Peyer's patch (tissue), 4 donors: ENCODE results near the gene TYW1B. TPM values are rescaled to one million over a fixed set of nuclear protein-coding genes. Genes with fewer than 3 reads are reported as not detected.
"Not testable (repeated sequence)": the region's sequence is repeated elsewhere in the genome, so short reads cannot be mapped to it uniquely, and the experiment has no call there.

Experiments
- DNase-seq, 3 donors: peaks; one replicate each; pipeline ENCODE4 v3.0.0-alpha.2; 2017 to 2019
- H3K27ac ChIP-seq, 4 donors: fragments of 200-600 bp; sonication (generic); one replicate each; pipeline ENCODE4 v1.5.1; 2016 to 2019
- H3K27me3 ChIP-seq, 2 donors: fragments of 200-600 bp; sonication (generic); one replicate each; pipeline ENCODE4 v1.5.1; 2019
- H3K36me3 ChIP-seq, 3 donors: fragments of 200-600 bp; sonication (generic); one replicate each; pipeline ENCODE4 v1.5.1; 2016 to 2019
- H3K4me1 ChIP-seq, 4 donors: fragments of 200-600 bp; sonication (generic); one replicate each; pipeline ENCODE4 v1.5.1; 2016 to 2019
- H3K4me3 ChIP-seq, 4 donors: fragments of 200-600 bp; sonication (generic); 1 replicate in 3 of 4; 2 replicates in 1 of 4; pipeline ENCODE4 v1.5.1; 2016 to 2019; ENCODE audit warnings: mild to moderate bottlenecking in 1 of 4
- H3K9me3 ChIP-seq, 4 donors: fragments of 200-600 bp; sonication (generic); one replicate each; pipeline ENCODE4 v1.5.1; 2016 to 2019; ENCODE audit warnings: mild to moderate bottlenecking in 1 of 4
- CTCF ChIP-seq, 6 experiments: fragments of 450-650 bp in 4 of 6; fragments of 200-600 bp in 2 of 6; sonication (generic) in 1 of 6; IDR thresholded peaks; one replicate each; pipeline ENCODE4 v1.5.1; 2017 to 2019; ENCODE audit warnings: antibody characterized with exemption in 6 of 6, mild to moderate bottlenecking in 3 of 6, moderate library complexity in 1 of 6
- POLR2A ChIP-seq, 2 donors: fragments of 450-650 bp; IDR thresholded peaks; one replicate each; pipeline ENCODE4 v1.5.1; 2017; ENCODE audit warnings: antibody characterized with exemption in 2 of 2, mild to moderate bottlenecking in 2 of 2, moderate library complexity in 2 of 2
- total RNA-seq, 4 donors: library from RNA; depleted of rRNA; stranded (reverse); fragments of >200 nt; gene quantifications; one replicate each; pipeline ENCODE4 v1.1.0, GENCODE V29; 2016

TYW1B gene
- total RNA-seq, 4 donors from 2014 or later, result 4.9 to 50.3 (median 9.7) TPM

DNA sequence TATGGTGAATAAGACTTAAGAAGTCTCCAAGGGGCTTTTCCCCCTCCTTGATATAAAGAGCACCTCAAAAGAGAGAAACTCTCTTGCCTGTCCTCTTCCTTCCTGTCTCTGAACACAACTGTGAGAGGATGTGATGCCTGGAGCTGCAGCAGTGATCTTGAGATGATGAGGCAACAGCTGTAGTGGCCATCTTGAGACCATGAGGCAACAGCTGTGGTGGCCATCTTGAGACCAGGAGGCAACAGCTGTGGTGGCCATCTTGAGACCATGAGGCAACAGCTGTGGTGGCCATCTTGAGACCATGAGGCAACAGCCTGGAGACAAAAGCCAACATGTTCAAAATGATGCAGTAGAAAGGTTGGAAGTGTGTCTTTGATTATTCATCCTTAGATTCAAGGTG, 277.5 kb downstream of the TYW1B start:
- H3K4me3 ChIP-seq, H3K36me3 ChIP-seq, H3K4me1 ChIP-seq, H3K9me3 ChIP-seq, H3K27me3 ChIP-seq, DNase-seq, H3K27ac ChIP-seq: not testable (repeated sequence)

DNA sequence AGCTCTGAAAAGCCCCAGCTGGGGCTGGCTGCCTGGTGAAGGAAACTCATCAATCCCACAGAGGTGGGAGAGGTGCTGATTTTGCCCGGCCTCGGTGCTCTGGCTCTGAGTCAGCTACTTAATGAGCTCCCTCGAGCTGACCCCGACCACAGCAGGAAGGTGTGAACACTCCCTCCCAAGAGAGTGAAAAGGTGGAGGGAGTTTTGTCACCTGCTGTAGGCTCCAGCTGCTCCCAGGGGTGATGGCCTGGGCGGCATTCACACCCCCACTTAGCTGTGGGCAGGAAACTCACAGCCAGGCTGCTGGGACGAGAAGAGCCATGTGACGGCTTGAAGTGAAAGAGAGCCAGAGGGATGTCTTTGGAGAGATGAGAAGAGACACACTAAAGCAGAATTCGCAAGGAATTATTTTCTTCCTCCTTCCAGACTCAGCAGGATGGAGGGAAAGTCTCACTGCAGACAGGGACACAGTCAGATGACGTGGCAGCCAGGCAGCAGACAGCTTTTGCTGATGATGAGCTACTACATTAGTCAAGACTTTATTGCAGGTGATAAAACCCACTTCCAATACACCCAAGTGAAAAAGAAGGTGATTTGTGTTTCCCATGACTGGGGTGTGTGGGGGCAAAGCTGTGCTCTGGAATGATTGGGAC, 281.3 kb downstream of the TYW1B start:
- not testable (repeated sequence) for H3K27me3 ChIP-seq, H3K27ac ChIP-seq, H3K4me1 ChIP-seq, DNase-seq, H3K9me3 ChIP-seq, H3K4me3 ChIP-seq, H3K36me3 ChIP-seq

DNA sequence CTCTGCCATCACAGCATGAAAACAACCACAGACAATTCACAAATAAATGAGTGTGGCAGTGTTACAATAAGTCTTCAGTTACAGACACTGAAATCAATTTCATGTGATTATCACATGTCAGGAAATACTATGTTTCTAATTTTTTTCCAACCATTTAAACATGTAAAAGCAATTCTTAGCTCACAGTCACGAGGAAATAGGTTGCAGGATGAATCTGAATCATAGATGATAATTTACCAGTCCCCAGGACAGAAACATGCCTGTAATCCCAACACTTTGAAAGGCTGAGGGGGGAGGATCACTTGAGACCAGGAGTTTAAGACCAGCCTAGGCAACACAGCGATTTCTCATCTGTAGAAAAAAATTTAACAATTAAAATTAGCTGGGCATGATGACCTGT, 283.5 kb downstream of the TYW1B start:
- H3K9me3 ChIP-seq, H3K36me3 ChIP-seq, H3K27me3 ChIP-seq, H3K4me1 ChIP-seq, H3K27ac ChIP-seq, H3K4me3 ChIP-seq, DNase-seq: not testable (repeated sequence)

DNA sequence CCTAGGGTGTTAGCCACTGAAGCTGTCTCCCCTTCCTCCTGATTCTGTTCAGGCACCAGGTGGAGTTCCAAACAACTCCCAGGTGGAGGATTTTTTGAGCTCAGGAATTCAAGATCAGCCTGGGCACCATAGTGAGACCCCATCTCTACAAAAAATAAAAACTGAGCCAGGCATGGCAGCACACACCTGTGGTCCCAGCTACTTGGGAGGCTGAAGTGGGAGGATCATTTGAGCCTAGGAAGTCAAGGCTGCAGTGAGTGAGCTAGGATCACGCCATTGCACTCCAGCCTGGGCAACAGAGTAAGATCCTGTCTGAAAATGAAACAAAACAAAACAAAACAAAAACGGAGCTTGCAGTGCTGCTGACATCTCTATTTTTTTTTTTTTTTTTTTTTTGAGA, 287.1 kb downstream of the TYW1B start:
- DNase-seq, result no peak
- Histone ChIP-seq H3K4me3 (no peak overlapping the region), H3K27me3 (no peaks in the 10 kb centered on the region), H3K36me3 (no peaks in the 10 kb centered on the region), H3K4me1 (no peaks in the 10 kb centered on the region), H3K9me3 (no peaks in the 10 kb centered on the region), H3K27ac (no peak overlapping the region)
- no peak for TF ChIP-seq CTCF (IDR thresholded peaks at IDR 0.05)
- no peak for TF ChIP-seq POLR2A (IDR thresholded peaks at IDR 0.05)

DNA sequence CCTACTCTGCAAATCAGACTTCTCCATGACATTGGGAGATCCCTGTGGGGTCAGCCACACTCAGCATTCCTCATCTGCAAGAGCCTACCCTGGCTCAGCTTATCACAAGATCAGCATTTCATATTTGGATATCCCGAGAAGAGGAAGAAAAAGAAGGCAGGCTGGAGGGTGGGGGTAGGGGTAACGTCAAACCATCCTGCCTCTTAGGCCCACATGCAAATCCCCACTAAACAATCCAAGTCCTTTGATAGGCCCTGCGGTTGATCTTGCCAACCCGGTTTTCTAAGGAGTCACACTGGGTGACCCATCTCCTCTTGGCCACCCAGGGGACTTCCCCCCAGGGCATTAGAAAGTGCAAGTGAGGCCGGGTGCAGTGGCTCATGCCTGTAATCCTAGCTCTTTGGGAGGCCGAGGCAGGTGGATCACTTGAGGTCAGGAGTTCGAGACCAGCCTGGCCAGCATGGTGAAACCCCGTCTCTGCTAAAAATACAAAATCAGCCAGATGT, 287.8 kb downstream of the TYW1B start:
- no peak for DNase-seq
- no peak overlapping the region for H3K4me3 ChIP-seq
- H3K27me3 ChIP-seq, result no peaks in the 10 kb centered on the region
- no peaks in the 10 kb centered on the region for H3K36me3 ChIP-seq
- H3K27ac ChIP-seq, result no peak overlapping the region
- no peaks in the 10 kb centered on the region for H3K4me1 ChIP-seq
- no peak for TF ChIP-seq POLR2A (IDR thresholded peaks at IDR 0.05)
- TF ChIP-seq CTCF (IDR thresholded peaks at IDR 0.05), result no peak
- no peaks in the 10 kb centered on the region for H3K9me3 ChIP-seq

DNA sequence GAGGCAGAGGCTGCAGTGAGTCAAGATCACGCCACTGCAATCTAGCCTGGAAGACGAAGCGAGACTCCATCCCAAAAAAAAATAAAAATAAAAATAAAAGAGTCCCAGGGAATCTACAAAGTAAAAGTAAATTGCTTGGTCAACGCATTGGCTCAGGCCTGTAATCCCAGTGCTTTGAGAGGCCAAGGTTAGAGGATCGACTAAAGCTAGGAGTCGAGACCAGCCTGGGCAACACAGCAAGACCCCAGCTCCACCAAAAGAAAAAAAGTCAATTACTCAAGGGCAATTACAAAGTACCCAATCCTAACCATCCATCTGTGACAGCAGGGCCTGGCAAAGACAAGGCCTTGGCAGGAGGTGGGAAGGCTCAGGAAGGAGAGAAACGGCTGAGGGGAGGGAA, 288.3 kb downstream of the TYW1B start:
- H3K9me3 ChIP-seq, result no peaks in the 10 kb centered on the region
- no peak overlapping the region for H3K27ac ChIP-seq
- TF ChIP-seq CTCF (IDR thresholded peaks at IDR 0.05), result no peak
- no peak for TF ChIP-seq POLR2A (IDR thresholded peaks at IDR 0.05)
- H3K36me3 ChIP-seq, result no peaks in the 10 kb centered on the region
- no peak for DNase-seq
- no peaks in the 10 kb centered on the region for H3K27me3 ChIP-seq
- H3K4me3 ChIP-seq, result no peak overlapping the region
- no peaks in the 10 kb centered on the region for H3K4me1 ChIP-seq

- Histone ChIP-seq H3K9me3 (no peaks in the 10 kb centered on the region), H3K36me3 (no peaks in the 10 kb centered on the region), H3K4me1 (no peaks in the 10 kb centered on the region), H3K27me3 (no peaks in the 10 kb centered on the region), H3K4me3 (no peak overlapping the region), H3K27ac (no peak overlapping the region)
- no peak for TF ChIP-seq POLR2A (IDR thresholded peaks at IDR 0.05)
- no peak for TF ChIP-seq CTCF (IDR thresholded peaks at IDR 0.05)
- DNase-seq, result no peak
Measured at GRCh38 chr7:72538856-72539255, 289.1 kb downstream of the TYW1B start.
